GM23338 (cell line): Measurements from ENCODE around the gene RMI2. TPM values are rescaled to one million over a fixed set of nuclear protein-coding genes. Genes with fewer than 3 reads are reported as not detected.

Experiments used
- ATAC-seq: fragments of 200-7000 bp; cut with Tn5 transposase; 3 replicates; pipeline ENCODE4 v1.9.1; 2020
- DNase-seq: peaks from one replicate; pipeline ENCODE4 v3.0.0-alpha.2; 2015; ENCODE audit warnings: low spot score
- H2AFZ ChIP-seq: fragments of 200-600 bp; sonication (generic); 2 replicates; pipeline ENCODE4 v1.8.0; 2016; ENCODE audit warnings: antibody characterized with exemption, mild to moderate bottlenecking, moderate library complexity
- H3F3A ChIP-seq: fragments of 200-600 bp; sonication (generic); replicated peaks from 2 replicates; pipeline ENCODE4 v1.8.0; 2017; ENCODE audit warnings: antibody characterized with exemption, mixed run types, low read depth
- H3K27ac ChIP-seq: fragments of 200-600 bp; sonication (generic); 2 replicates; pipeline ENCODE4 v1.6.1; 2016; ENCODE audit warnings: low read depth
- H3K27me3 ChIP-seq: fragments of 200-600 bp; sonication (generic); 2 replicates; pipeline ENCODE4 v1.8.0; 2016; ENCODE audit warnings: mild to moderate bottlenecking, mixed run types, moderate library complexity; ENCODE audit not compliant: insufficient read depth
- H3K36me3 ChIP-seq: fragments of 200-600 bp; sonication (generic); 2 replicates; pipeline ENCODE4 v1.8.0; 2016; ENCODE audit warnings: mild to moderate bottlenecking; ENCODE audit not compliant: insufficient read depth
- H3K4me1 ChIP-seq: fragments of 200-600 bp; sonication (generic); 2 replicates; pipeline ENCODE4 v1.8.0; 2016; ENCODE audit warnings: mild to moderate bottlenecking, moderate library complexity; ENCODE audit not compliant: insufficient read depth
- H3K4me2 ChIP-seq: fragments of 200-600 bp; sonication (generic); 2 replicates; pipeline ENCODE4 v1.7.1; 2017; ENCODE audit warnings: mixed run types
- H3K4me3 ChIP-seq: fragments of 200-600 bp; sonication (generic); 2 replicates; pipeline ENCODE4 v1.6.1; 2016; ENCODE audit warnings: mixed run types
- H3K79me2 ChIP-seq: fragments of 200-600 bp; sonication (generic); replicated peaks from 2 replicates; pipeline ENCODE4 v1.8.0; 2017; ENCODE audit warnings: mild to moderate bottlenecking; ENCODE audit not compliant: insufficient read depth
- H3K9me2 ChIP-seq: fragments of 200-600 bp; sonication (generic); 2 replicates; pipeline ENCODE4 v1.8.0; 2017; ENCODE audit not compliant: insufficient read depth
- H4K20me1 ChIP-seq: fragments of 200-600 bp; sonication (generic); replicated peaks from 2 replicates; pipeline ENCODE4 v1.8.0; 2017; ENCODE audit warnings: mild to moderate bottlenecking; ENCODE audit not compliant: insufficient read depth
- H3K27ac Mint-ChIP-seq: 2 replicates; pipeline ENCODE4 v1.8.0; 2020; ENCODE audit warnings: inconsistent platforms, mild to moderate bottlenecking, moderate library complexity, mixed read lengths
- H3K27me3 Mint-ChIP-seq: 3 replicates; pipeline ENCODE4 v1.8.0; 2022; ENCODE audit warnings: low read depth, mild to moderate bottlenecking, moderate library complexity, mixed read lengths, inconsistent platforms; ENCODE audit not compliant: insufficient read depth, poor library complexity
- H3K36me3 Mint-ChIP-seq: 3 replicates; pipeline ENCODE4 v1.8.0; 2021; ENCODE audit warnings: low read depth, mild to moderate bottlenecking, inconsistent platforms, moderate library complexity, mixed read lengths
- H3K4me1 Mint-ChIP-seq: 3 replicates; pipeline ENCODE4 v1.8.0; 2020; ENCODE audit warnings: mild to moderate bottlenecking, inconsistent platforms, mixed read lengths
- H3K4me3 Mint-ChIP-seq: 3 replicates; pipeline ENCODE4 v1.8.0; 2021; ENCODE audit warnings: moderate library complexity, mild to moderate bottlenecking, inconsistent platforms, mixed read lengths
- H3K9me3 Mint-ChIP-seq: 3 replicates; pipeline ENCODE4 v1.8.0; 2020; ENCODE audit warnings: moderate library complexity, mild to moderate bottlenecking, inconsistent platforms, mixed read lengths
- CREB1 ChIP-seq: fragments of 250-450 bp; sonication (Bioruptor Pico); IDR thresholded peaks from 2 replicates; pipeline ENCODE4 v1.5.0; 2020; ENCODE audit warnings: low read depth, mild to moderate bottlenecking, moderate library complexity
- EZH2 ChIP-seq: fragments of 200-600 bp; sonication (generic); IDR thresholded peaks from one replicate; pipeline ENCODE4 v1.8.0; 2017; ENCODE audit warnings: antibody characterized with exemption, mild to moderate bottlenecking, low read depth; ENCODE audit not compliant: unreplicated experiment
- EZH2phosphoT487 ChIP-seq: fragments of 200-600 bp; sonication (generic); IDR thresholded peaks from one replicate; pipeline ENCODE4 v1.8.1; 2018; ENCODE audit warnings: antibody characterized with exemption; ENCODE audit not compliant: unreplicated experiment
- JUNB ChIP-seq: IDR thresholded peaks from one replicate; pipeline ENCODE4 v1.6.1; 2016; ENCODE audit warnings: antibody characterized with exemption; ENCODE audit not compliant: unreplicated experiment
- NANOG ChIP-seq: IDR thresholded peaks from 2 replicates; pipeline ENCODE4 v1.6.1; 2016; ENCODE audit warnings: antibody characterized with exemption, borderline replicate concordance
- STAT1 ChIP-seq: IDR thresholded peaks from one replicate; pipeline ENCODE4 v1.6.1; 2016; ENCODE audit warnings: antibody characterized with exemption; ENCODE audit not compliant: unreplicated experiment
- ZNF114 ChIP-seq: fragments of 250-450 bp; sonication (Bioruptor Pico); IDR thresholded peaks from 2 replicates; pipeline ENCODE4 v1.5.0; 2020; ENCODE audit warnings: mild to moderate bottlenecking, moderate library complexity
- ZNF331 ChIP-seq: fragments of 250-450 bp; sonication (Bioruptor Pico); IDR thresholded peaks from 2 replicates; pipeline ENCODE4 v1.5.0; 2020; ENCODE audit warnings: low read depth, mild to moderate bottlenecking, moderate library complexity
- polyA plus RNA-seq: library from polyadenylated mRNA; unstranded; fragments of >200 nt; fragmentation: Nextera tagmentation; extraction: Ambion mirVana; gene quantifications from 2 replicates; pipeline ENCODE4 v1.2.1, GENCODE V29; 2016
- total RNA-seq: library from RNA; depleted of rRNA; stranded (reverse); fragments of >200 nt; shearing (Covaris generic); gene quantifications from 2 replicates; pipeline ENCODE4 v1.2.3, GENCODE V29; 2014
- TF ChIP-seq, protein P1 (sequence below): fragments of 250-450 bp; sonication (Bioruptor Pico); IDR thresholded peaks from 2 replicates; pipeline ENCODE4 v1.5.0; 2020; ENCODE audit warnings: mild to moderate bottlenecking, moderate library complexity
- TF ChIP-seq, protein P2 (sequence below): IDR thresholded peaks from 2 replicates; pipeline ENCODE4 v1.6.1; 2016; ENCODE audit warnings: antibody characterized with exemption

RMI2 gene
- total and polyA plus RNA-seq, 2 experiments from 2014 or later: 98.2 to 108 TPM

DNA sequence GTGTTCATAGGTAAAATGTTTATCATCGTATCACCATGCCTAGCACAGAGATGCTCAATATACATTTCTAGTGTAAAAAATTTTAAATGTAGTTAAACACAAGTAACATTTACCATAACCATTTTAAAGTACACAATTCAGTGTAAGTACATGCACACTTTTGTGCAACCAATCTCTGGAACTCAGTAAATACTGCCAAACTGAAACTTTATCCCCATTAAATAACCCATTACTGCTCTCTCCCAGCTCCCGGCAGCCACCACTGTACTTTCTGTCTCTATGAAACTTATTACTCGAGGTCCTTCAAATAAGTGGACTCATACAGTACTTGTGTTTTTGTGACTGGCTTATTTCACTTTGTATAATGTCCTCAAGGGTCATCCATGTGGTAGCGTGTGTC lies 29.0 kb downstream of the RMI2 start (continued):
- TF ChIP-seq, protein P1, sequence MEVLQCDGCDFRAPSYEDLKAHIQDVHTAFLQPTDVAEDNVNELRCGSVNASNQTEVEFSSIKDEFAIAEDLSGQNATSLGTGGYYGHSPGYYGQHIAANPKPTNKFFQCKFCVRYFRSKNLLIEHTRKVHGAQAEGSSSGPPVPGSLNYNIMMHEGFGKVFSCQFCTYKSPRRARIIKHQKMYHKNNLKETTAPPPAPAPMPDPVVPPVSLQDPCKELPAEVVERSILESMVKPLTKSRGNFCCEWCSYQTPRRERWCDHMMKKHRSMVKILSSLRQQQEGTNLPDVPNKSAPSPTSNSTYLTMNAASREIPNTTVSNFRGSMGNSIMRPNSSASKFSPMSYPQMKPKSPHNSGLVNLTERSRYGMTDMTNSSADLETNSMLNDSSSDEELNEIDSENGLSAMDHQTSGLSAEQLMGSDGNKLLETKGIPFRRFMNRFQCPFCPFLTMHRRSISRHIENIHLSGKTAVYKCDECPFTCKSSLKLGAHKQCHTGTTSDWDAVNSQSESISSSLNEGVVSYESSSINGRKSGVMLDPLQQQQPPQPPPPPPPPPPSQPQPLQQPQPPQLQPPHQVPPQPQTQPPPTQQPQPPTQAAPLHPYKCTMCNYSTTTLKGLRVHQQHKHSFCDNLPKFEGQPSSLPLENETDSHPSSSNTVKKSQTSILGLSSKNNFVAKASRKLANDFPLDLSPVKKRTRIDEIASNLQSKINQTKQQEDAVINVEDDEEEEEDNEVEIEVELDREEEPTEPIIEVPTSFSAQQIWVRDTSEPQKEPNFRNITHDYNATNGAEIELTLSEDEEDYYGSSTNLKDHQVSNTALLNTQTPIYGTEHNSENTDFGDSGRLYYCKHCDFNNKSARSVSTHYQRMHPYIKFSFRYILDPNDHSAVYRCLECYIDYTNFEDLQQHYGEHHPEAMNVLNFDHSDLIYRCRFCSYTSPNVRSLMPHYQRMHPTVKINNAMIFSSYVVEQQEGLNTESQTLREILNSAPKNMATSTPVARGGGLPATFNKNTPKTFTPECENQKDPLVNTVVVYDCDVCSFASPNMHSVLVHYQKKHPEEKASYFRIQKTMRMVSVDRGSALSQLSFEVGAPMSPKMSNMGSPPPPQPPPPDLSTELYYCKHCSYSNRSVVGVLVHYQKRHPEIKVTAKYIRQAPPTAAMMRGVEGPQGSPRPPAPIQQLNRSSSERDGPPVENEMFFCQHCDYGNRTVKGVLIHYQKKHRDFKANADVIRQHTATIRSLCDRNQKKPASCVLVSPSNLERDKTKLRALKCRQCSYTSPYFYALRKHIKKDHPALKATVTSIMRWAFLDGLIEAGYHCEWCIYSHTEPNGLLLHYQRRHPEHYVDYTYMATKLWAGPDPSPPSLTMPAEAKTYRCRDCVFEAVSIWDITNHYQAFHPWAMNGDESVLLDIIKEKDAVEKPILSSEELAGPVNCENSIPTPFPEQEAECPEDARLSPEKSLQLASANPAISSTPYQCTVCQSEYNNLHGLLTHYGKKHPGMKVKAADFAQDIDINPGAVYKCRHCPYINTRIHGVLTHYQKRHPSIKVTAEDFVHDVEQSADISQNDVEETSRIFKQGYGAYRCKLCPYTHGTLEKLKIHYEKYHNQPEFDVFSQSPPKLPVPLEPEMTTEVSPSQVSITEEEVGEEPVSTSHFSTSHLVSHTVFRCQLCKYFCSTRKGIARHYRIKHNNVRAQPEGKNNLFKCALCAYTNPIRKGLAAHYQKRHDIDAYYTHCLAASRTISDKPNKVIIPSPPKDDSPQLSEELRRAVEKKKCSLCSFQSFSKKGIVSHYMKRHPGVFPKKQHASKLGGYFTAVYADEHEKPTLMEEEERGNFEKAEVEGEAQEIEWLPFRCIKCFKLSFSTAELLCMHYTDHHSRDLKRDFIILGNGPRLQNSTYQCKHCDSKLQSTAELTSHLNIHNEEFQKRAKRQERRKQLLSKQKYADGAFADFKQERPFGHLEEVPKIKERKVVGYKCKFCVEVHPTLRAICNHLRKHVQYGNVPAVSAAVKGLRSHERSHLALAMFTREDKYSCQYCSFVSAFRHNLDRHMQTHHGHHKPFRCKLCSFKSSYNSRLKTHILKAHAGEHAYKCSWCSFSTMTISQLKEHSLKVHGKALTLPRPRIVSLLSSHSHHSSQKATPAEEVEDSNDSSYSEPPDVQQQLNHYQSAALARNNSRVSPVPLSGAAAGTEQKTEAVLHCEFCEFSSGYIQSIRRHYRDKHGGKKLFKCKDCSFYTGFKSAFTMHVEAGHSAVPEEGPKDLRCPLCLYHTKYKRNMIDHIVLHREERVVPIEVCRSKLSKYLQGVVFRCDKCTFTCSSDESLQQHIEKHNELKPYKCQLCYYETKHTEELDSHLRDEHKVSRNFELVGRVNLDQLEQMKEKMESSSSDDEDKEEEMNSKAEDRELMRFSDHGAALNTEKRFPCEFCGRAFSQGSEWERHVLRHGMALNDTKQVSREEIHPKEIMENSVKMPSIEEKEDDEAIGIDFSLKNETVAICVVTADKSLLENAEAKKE (CRISPR knock-in tag): no peak
- TF ChIP-seq, protein P2, sequence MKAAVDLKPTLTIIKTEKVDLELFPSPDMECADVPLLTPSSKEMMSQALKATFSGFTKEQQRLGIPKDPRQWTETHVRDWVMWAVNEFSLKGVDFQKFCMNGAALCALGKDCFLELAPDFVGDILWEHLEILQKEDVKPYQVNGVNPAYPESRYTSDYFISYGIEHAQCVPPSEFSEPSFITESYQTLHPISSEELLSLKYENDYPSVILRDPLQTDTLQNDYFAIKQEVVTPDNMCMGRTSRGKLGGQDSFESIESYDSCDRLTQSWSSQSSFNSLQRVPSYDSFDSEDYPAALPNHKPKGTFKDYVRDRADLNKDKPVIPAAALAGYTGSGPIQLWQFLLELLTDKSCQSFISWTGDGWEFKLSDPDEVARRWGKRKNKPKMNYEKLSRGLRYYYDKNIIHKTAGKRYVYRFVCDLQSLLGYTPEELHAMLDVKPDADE: no peak
- TF ChIP-seq EZH2: no peak
- TF ChIP-seq ZNF331: no peak
- no peak for TF ChIP-seq NANOG

DNA sequence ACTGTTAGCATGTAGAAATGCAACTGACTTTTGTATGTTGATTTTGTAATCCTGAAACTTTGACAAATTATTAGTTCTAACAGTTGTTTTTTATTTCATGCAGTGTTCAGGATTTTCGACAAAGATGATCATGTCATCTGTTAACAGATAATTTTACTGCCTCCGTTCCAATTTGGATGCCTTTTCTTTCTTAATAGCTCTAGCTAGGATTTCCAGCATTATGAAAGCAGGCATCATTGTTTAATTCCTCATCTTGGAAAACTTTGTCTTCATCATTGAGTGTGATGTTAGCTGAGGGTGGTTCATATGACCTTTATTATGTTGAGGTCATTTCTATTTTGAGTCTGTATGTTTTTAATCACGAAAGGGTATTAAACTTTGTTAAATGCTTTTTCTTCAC lies 31.9 kb downstream of the RMI2 start:
- H2AFZ ChIP-seq: no peak overlapping the region
- no peak for DNase-seq
- no peaks in the 10 kb centered on the region for H3K4me1 ChIP-seq
- no peak overlapping the region for H3K27ac ChIP-seq
- no peak overlapping the region for H3K4me2 ChIP-seq
- no peaks in the 10 kb centered on the region for H3K36me3 ChIP-seq
- H3F3A ChIP-seq: peaks cover 3% of the 10 kb centered on the region; the same call in 1 of the 2 replicates
- Mint-ChIP-seq H3K27ac (no peak overlapping the region), H3K4me3 (no peak overlapping the region), H3K9me3 (no peaks in the 10 kb centered on the region), H3K27me3 (peaks cover 2% of the 10 kb centered on the region), H3K36me3 (no peaks in the 10 kb centered on the region), H3K4me1 (peaks cover 4% of the 10 kb centered on the region)
- no peak overlapping the region for H3K4me3 ChIP-seq
- no peak for ATAC-seq
- no peaks in the 10 kb centered on the region for H3K27me3 ChIP-seq
- H3K9me2 ChIP-seq: no peaks in the 10 kb centered on the region
- H4K20me1 ChIP-seq: no peaks in the 10 kb centered on the region
- H3K79me2 ChIP-seq: no peaks in the 10 kb centered on the region
- TF ChIP-seq JUNB: no peak
- no peak for TF ChIP-seq NANOG
- TF ChIP-seq, protein P2: no peak
- TF ChIP-seq STAT1: no peak
- no peak for TF ChIP-seq EZH2phosphoT487
- no peak for TF ChIP-seq CREB1 (CRISPR knock-in tag)
- no peak for TF ChIP-seq ZNF114 (CRISPR knock-in tag)
- TF ChIP-seq ZNF331: no peak
- TF ChIP-seq EZH2: no peak
